GM23338 (cell line): ENCODE data around the gene DEUP1.

Experiments used
- CTCF ChIP-seq, 2 experiments: fragments of 200-600 bp in 1 of 2; sonication (generic) in 1 of 2; conservative IDR thresholded peaks; 2 replicates each; pipeline versions ENCODE4 v1.5.1 to v1.6.1; 2016 to 2017; ENCODE audit warnings: antibody characterized with exemption in 2 of 2, low read depth in 2 of 2, mild to moderate bottlenecking in 2 of 2, moderate library complexity in 1 of 2
- ETS1 ChIP-seq: IDR thresholded peaks from 2 replicates; pipeline ENCODE4 v1.6.1; 2016; ENCODE audit warnings: antibody characterized with exemption
- POLR2AphosphoS5 ChIP-seq: IDR thresholded peaks from 2 replicates; pipeline ENCODE4 v1.6.1; 2016; ENCODE audit warnings: antibody characterized with exemption, low read depth
- STAT1 ChIP-seq: IDR thresholded peaks from one replicate; pipeline ENCODE4 v1.6.1; 2016; ENCODE audit warnings: antibody characterized with exemption; ENCODE audit not compliant: unreplicated experiment

- TF ChIP-seq CTCF (conservative IDR thresholded peaks at IDR 0.05; ENCODE audit: low read depth in 2 of 2), result no peak
- TF ChIP-seq POLR2AphosphoS5, result no peak
- no peak for TF ChIP-seq ETS1
- TF ChIP-seq STAT1, result no peak
Measured at GRCh38 chr11:93323747-93324146, 6.8 kb upstream of the DEUP1 start.
